CD4-positive, alpha-beta T cell (primary cell): ENCODE measurements around the gene NLGN1. TPM values are rescaled to one million over a fixed set of nuclear protein-coding genes. Genes with fewer than 3 reads are reported as not detected.

ENCODE experiments used
- ATAC-seq: fragments of 200-7000 bp; cut with Tn5 transposase; one replicate; pipeline ENCODE4 v1.10.0; 2022; ENCODE audit warnings: mild to moderate bottlenecking; ENCODE audit not compliant: poor library complexity
- CTCF ChIA-PET: fragments of 350-600 bp; sonication (Branson Sonifier 250); formaldehyde crosslinking; loops from one replicate; lab custom pipeline; 2021; ENCODE audit warnings: antibody characterized with exemption, inconsistent platforms; lab: Charles Lee
- POLR2A ChIA-PET: fragments of 350-600 bp; sonication (Branson Sonifier 250); formaldehyde crosslinking; loops from one replicate; lab custom pipeline; 2021; ENCODE audit warnings: antibody characterized with exemption, inconsistent platforms; lab: Charles Lee
- DNase-seq, 14 experiments: peaks; one replicate each; pipeline ENCODE4 v3.0.0-alpha.2; 2013 to 2020; ENCODE audit warnings: mixed read lengths in 2 of 14
- H3K27ac ChIP-seq, 2 donors: one replicate each; pipeline versions ENCODE4 v1.5.1 to v1.7.0; 2013; ENCODE audit warnings: low read length in 2 of 2, low read depth in 1 of 2, mild to moderate bottlenecking in 1 of 2
- H3K27me3 ChIP-seq, 2 experiments: 1 replicate in 1 of 2; 2 replicates in 1 of 2; pipeline versions ENCODE4 v1.6.1 to v1.7.0; 2013; ENCODE audit warnings: low read length in 2 of 2, control low read depth in 1 of 2, mild to moderate bottlenecking in 1 of 2, moderate library complexity in 1 of 2; ENCODE audit not compliant: insufficient read depth in 2 of 2, control insufficient read depth in 1 of 2
- H3K36me3 ChIP-seq: one replicate; pipeline ENCODE4 v1.6.1; 2013; ENCODE audit warnings: low read length, control low read depth; ENCODE audit not compliant: insufficient read depth
- H3K4me1 ChIP-seq: one replicate; pipeline ENCODE4 v1.6.1; 2013; ENCODE audit warnings: low read length, control low read depth; ENCODE audit not compliant: insufficient read depth
- H3K4me3 ChIP-seq: one replicate; pipeline ENCODE4 v1.5.1; 2013; ENCODE audit warnings: mild to moderate bottlenecking, low read length, moderate library complexity
- H3K9me3 ChIP-seq, 2 experiments: 1 replicate in 1 of 2; 2 replicates in 1 of 2; pipeline versions ENCODE4 v1.6.1 to v1.7.0; 2013; ENCODE audit warnings: low read length in 2 of 2, mild to moderate bottlenecking in 2 of 2, control low read depth in 1 of 2, moderate library complexity in 1 of 2; ENCODE audit not compliant: control insufficient read depth in 1 of 2, insufficient read depth in 1 of 2
- H3K27ac Mint-ChIP-seq: one replicate; pipeline ENCODE4 v1.8.0; 2020; ENCODE audit warnings: mixed read lengths
- H3K27me3 Mint-ChIP-seq: one replicate; pipeline ENCODE4 v1.8.0; 2021; ENCODE audit warnings: mixed read lengths
- H3K36me3 Mint-ChIP-seq: one replicate; pipeline ENCODE4 v1.8.0; 2021; ENCODE audit warnings: low read depth, mixed read lengths
- H3K4me1 Mint-ChIP-seq: one replicate; pipeline ENCODE4 v1.8.0; 2021; ENCODE audit warnings: low read depth, mixed read lengths
- H3K4me3 Mint-ChIP-seq: one replicate; pipeline ENCODE4 v1.8.0; 2020; ENCODE audit warnings: mild to moderate bottlenecking, mixed read lengths
- H3K9me3 Mint-ChIP-seq: one replicate; pipeline ENCODE4 v1.8.0; 2020; ENCODE audit warnings: mixed read lengths
- intact Hi-C, 2 experiments: fragments of 100-400 bp; cut with DNase I in 1 of 2; cut with micrococcal nuclease in 1 of 2; formaldehyde crosslinking; loops; one replicate each; pipeline versions ENCODE4 v1.15.1 to v1.9.0; 2023 to 2025; cut with DNase I, micrococcal nuclease
- total RNA-seq, 174 experiments: library from RNA in 2 of 174; stranded (reverse) in 2 of 174; gene quantifications; one replicate each; pipeline ENCODE4 v1.2.3 and lab custom pipeline; 2021 to 2026
- TF ChIP-seq, protein P1 (sequence below): fragments of 200-600 bp; IDR thresholded peaks from one replicate; pipeline ENCODE4 v1.8.0; 2022; ENCODE audit warnings: antibody characterized with exemption, mild to moderate bottlenecking

Gene NLGN1
- total RNA-seq, 2 experiments from 2014 or later = not detected

DNA sequence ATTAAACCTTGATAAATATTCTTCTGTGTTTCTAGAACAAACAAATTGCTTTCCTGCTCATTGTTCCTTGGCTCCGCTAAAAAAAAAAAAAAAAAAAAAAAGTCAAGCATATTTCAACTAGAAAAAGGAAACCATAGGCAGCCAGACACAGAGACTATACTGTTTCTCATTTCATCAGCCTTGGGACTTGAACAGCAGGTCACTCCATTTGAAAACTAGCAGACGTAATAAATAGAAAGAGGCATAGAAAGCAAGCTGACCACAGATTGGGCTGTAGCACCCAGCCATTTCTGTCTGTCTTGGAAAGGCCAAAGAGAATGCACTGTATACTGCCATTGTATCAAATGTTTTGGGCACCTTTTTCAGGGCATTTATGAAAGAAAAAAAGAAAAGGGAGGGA, 697.1 kb downstream of the NLGN1 start:
- Histone ChIP-seq H3K36me3 (no peaks in the 10 kb centered on the region), H3K27ac (no peak overlapping the region), H3K4me3 (no peak overlapping the region), H3K9me3 (no peaks in the 10 kb centered on the region), H3K27me3 (no peaks in the 10 kb centered on the region), H3K4me1 (no peaks in the 10 kb centered on the region)
- Mint-ChIP-seq H3K36me3 (no peaks in the 10 kb centered on the region), H3K4me1 (no peaks in the 10 kb centered on the region), H3K9me3 (no peaks in the 10 kb centered on the region), H3K27ac (no peak overlapping the region), H3K27me3 (no peaks in the 10 kb centered on the region), H3K4me3 (no peak overlapping the region)
- ChIA-PET POLR2A (no interaction called here), CTCF (no interaction called here)
- ATAC-seq (no peak), DNase-seq (no peak)
- intact Hi-C loops = no loop called here
- TF ChIP-seq, protein P1, sequence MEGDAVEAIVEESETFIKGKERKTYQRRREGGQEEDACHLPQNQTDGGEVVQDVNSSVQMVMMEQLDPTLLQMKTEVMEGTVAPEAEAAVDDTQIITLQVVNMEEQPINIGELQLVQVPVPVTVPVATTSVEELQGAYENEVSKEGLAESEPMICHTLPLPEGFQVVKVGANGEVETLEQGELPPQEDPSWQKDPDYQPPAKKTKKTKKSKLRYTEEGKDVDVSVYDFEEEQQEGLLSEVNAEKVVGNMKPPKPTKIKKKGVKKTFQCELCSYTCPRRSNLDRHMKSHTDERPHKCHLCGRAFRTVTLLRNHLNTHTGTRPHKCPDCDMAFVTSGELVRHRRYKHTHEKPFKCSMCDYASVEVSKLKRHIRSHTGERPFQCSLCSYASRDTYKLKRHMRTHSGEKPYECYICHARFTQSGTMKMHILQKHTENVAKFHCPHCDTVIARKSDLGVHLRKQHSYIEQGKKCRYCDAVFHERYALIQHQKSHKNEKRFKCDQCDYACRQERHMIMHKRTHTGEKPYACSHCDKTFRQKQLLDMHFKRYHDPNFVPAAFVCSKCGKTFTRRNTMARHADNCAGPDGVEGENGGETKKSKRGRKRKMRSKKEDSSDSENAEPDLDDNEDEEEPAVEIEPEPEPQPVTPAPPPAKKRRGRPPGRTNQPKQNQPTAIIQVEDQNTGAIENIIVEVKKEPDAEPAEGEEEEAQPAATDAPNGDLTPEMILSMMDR = no peak

DNA sequence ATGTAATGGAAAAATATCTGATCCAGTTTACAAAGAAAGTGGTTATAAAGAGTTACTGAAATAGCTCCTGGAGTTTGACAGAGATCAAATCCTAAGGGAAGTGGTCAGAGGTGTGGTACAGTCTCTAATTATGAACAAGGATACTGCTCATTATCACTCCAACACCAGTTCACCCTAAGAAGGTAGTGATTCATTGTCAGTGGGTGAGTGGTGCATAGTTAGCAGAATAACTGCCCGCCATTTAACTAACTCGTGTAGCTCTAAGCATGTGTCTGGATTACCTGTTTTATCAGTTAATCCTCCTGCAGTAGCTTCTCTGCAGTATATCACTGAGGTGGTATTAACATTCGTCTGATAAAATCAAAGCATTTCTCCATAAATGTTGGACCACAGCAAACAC, 700.1 kb downstream of the NLGN1 start:
- CTCF ChIA-PET = no interaction called here
- no peaks in the 10 kb centered on the region for H3K27me3 Mint-ChIP-seq
- POLR2A ChIA-PET = no interaction called here
- no peak for DNase-seq
- H3K4me3 Mint-ChIP-seq = no peak overlapping the region
- no peaks in the 10 kb centered on the region for H3K4me1 Mint-ChIP-seq
- TF ChIP-seq, protein P1 = no peak
- H3K9me3 ChIP-seq = no peaks in the 10 kb centered on the region
- no peaks in the 10 kb centered on the region for H3K9me3 Mint-ChIP-seq
- intact Hi-C loops = no loop called here
- H3K4me3 ChIP-seq = no peak overlapping the region
- H3K4me1 ChIP-seq = no peaks in the 10 kb centered on the region
- no peak overlapping the region for H3K27ac ChIP-seq
- H3K36me3 Mint-ChIP-seq = no peaks in the 10 kb centered on the region
- H3K36me3 ChIP-seq = no peaks in the 10 kb centered on the region
- H3K27ac Mint-ChIP-seq = no peak overlapping the region
- no peaks in the 10 kb centered on the region for H3K27me3 ChIP-seq
- no peak for ATAC-seq

DNA sequence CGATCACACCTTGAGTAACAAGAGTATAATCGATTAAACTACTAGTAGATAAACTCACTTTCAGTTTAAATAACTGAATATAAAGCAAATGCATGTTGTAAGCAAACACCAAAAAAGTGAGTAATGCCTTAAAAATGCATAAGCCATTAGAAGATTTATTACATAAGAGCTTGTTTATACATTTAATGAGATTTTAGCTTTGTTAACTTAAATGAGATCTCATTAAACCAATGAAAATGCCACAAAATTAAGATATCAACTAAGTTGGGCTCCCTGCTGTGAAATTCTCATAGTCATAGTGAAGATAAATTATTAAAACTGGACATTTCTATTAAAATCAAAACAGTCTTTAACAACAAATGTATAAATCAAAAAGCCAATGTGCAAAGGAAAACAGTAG, 701.2 kb downstream of the NLGN1 start:
- Histone ChIP-seq H3K27me3 (no peaks in the 10 kb centered on the region), H3K27ac (no peak overlapping the region), H3K4me1 (no peaks in the 10 kb centered on the region), H3K4me3 (no peak overlapping the region), H3K9me3 (no peaks in the 10 kb centered on the region), H3K36me3 (no peaks in the 10 kb centered on the region)
- Mint-ChIP-seq H3K4me3 (no peak overlapping the region), H3K9me3 (no peaks in the 10 kb centered on the region), H3K4me1 (no peaks in the 10 kb centered on the region), H3K36me3 (no peaks in the 10 kb centered on the region), H3K27me3 (no peaks in the 10 kb centered on the region), H3K27ac (no peak overlapping the region)
- intact Hi-C loops = no loop called here
- POLR2A ChIA-PET = no interaction called here
- DNase-seq (no peak), ATAC-seq (no peak)
- TF ChIP-seq, protein P1 = no peak
- CTCF ChIA-PET = no interaction called here
